Fibroblast of skin of back (primary cell): ENCODE data around the gene SMYD3.
A peak's percentile ranks its signal among the peaks of the same experiment; 100 is the strongest.

ENCODE experiments used
- DNase-seq: peaks from one replicate; pipeline ENCODE4 v3.0.0-alpha.2; 2013

SMYD3 gene

DNA sequence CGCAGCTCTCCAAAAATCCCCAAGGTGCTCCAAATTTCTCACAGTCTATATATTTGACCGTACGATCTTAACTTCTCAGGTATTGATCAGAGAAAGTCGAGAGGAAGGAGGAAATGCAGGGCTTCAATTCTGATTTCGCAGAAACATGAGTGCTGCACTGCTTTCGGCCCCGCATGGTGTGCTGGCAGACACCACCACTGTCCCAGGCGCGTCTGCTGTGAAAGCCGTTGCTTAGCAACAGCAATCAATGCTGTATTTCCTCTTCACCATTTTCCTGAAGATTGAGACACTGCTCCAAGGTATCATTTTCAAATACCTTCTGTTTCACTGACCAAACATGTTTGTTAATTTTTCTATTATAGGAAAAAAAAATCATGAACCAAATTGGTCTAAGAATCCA, 296.3 kb downstream of the SMYD3 start:
- no peak for DNase-seq

- DNase-seq, result peak; percentile 21
These were observed 299.0 kb downstream of the SMYD3 start for GRCh38 chr1:246208105-246208504.

DNA sequence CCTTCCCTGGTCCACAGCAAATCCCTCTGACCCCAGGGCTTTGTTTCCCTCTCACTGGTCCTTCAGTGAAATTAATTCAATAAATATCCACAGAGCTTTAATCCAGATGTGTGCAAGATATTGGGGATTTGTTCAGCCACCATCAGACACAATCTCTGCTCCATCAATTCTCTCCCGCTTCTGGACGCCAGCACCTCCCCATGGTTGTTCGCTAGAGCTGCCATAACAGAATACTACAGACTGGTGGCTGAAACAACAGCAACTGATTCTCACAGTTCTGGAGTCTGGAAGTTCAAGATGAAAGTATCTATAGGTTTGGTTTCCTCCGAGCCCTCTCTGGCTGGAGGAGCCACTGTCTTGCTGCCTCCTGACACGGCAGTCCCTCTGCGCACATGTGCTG, 303.9 kb downstream of the SMYD3 start:
- no peak for DNase-seq

- DNase-seq, result no peak
These were observed 306.3 kb downstream of the SMYD3 start for GRCh38 chr1:246200738-246201137.

DNA sequence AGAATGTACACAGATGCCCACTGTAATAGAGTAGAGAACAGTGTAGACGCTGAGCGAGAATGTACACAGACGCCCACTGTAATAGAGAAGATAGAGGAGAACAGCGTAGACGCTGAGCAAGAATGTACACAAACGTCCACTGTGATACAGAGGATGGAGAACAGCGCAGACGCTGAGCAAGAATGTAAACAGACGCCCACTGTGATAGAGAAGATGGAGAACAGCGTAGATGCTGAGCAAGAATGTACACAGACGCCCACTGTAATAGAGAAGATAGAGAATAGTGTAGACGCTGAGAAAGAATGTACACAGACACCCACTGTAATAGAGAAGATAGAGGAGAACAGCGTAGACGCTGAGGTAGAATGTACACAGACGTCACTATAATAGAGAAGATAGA, 306.9 kb downstream of the SMYD3 start:
- no peak for DNase-seq

GRCh38 chr1:246199086-246199645, 307.9 kb downstream of the SMYD3 start:
- peak; percentile 4 for DNase-seq

DNA sequence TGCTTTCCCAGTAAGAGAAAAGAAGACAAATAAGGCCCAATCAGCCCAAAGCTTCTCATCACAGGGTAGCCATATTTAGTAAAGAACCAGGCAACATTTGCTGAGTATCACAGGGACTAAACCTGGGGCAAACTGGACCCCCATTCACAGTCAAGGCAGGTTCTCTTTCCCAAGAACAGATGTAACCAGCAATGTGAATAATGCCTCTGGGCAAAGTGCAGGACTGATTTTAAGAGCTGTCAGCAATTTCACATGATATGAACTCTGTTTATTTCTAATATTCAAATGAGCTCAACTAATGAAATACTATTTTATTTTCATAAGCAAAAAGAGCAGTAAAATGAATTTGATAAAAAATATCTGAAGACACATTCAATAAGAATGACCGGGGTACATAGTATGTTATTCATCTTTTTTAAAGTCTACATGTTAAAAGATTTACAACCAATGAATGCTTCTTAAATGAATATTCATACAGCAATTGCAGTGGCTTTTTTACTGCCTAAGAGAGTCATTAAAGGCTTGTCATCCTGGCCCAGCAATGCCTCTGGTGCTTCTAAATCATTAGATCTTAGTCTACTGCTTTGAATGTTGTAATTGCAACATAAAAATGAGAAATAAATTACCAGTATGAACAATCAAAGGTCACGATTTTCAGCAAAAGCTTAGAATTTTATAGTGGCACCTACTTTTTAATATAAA, 308.8 kb downstream of the SMYD3 start:
- DNase-seq, result no peak

- DNase-seq, result no peak
These were observed 310.0 kb downstream of the SMYD3 start for GRCh38 chr1:246197076-246197475.

DNA sequence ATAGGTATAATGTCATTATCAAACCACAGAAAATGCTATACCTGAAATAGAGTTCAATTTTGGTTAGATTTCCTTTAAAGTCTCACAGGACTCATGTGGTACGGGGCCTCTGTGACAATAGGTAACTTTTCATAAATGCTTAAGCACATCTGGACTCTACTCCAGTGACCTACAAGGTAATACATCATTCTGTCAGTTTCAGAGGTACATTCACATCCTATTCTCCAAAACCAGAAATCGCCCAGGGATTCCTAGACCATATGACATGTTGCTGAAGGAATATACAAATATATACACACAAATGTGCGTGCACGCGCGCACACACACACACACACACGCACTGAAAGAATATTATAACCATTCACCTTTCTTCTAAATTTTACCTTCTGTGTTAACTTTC, 311.8 kb downstream of the SMYD3 start:
- no peak for DNase-seq

GRCh38 chr1:246193537-246193936, 313.5 kb downstream of the SMYD3 start:
- DNase-seq, result no peak

DNA sequence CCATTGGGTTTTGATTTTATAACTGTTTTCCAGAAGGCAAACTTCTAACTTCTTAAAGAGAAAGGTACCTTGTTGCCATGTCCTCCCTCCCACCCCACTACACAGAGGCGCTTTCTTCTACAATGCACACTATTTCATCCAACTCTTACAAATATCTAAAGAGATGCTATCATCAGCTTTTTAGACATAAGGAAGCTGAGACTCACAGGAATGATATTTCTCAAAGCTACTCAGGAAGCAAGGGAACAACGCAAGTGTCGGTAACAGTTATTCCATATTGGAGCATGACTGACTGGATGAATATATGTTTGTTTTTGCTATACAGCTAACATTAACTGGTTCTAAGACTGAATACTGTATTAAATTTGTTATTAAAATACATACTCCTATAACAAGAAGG, 318.0 kb downstream of the SMYD3 start:
- DNase-seq, result no peak

- no peak for DNase-seq
These were observed 319.2 kb downstream of the SMYD3 start for GRCh38 chr1:246187834-246188372.

- no peak for DNase-seq
These were observed 322.6 kb downstream of the SMYD3 start for GRCh38 chr1:246184503-246184902.

DNA sequence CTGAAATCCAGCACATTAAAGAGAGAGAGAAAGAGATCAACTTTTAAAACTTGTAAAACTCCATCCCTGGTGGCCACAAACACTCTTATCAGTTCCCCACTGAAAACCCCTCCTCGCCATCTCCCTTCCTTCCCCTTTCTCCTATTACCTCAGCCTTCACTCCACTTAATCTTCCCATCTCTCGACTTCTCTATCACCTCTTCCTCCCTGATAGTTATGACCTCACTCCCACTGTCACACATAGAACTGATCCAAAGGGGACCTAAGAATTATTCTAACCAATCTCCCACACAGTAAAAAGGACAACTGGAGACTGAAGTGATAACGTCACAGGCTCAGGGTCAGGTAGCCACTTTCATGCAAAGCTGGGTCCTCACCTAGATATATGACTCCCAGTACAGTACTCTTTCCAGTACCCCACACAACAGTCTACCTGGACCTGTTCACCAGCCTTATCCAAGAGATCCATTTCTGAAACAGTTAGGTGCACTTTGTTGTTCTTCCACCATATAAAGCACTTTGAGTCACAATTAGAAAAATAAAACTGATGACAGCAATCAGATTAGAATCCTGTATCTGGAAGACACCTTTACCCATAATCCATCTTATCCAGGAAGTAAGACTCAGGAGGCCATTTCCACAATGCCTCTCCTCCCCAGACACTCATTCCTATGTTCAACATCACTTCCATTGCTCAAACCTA, 324.8 kb downstream of the SMYD3 start:
- DNase-seq, result no peak

- DNase-seq, result peak; percentile 39
These were observed 325.8 kb downstream of the SMYD3 start for GRCh38 chr1:246181241-246181640.

- DNase-seq, result no peak
These were observed 327.7 kb downstream of the SMYD3 start for GRCh38 chr1:246179401-246179800.

DNA sequence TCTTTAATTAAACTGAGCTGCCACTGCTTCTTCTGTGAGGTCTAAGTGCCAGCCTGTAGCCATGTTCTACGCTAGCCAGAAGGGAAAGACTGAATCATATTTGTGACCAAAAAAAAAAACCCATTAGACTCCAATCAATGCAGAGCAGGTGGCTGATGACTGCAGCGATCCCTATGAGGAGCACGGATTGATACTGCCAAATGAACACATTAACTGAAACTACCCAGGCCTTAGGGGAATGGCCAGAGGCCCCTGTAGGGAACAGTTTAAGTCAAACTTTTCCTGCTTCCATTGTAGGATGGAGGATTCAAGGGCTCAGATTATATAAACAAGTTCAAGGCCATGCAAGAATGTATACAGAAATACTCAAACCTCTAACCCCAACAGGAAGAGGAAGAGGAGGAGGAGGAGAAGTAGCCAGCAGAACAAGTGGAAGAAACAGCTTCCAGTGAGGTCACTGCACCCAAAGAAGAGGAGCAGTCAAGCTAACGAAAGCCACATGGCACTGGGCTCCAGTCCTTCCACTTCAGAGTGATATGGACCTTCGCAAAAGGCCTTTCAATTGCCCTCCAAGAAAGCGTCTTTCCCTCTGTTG, 328.3 kb downstream of the SMYD3 start:
- DNase-seq, result no peak

- DNase-seq, result no peak
These were observed 330.7 kb downstream of the SMYD3 start for GRCh38 chr1:246176126-246177024.

GRCh38 chr1:246170574-246171261, 336.4 kb downstream of the SMYD3 start:
- no peak for DNase-seq

DNA sequence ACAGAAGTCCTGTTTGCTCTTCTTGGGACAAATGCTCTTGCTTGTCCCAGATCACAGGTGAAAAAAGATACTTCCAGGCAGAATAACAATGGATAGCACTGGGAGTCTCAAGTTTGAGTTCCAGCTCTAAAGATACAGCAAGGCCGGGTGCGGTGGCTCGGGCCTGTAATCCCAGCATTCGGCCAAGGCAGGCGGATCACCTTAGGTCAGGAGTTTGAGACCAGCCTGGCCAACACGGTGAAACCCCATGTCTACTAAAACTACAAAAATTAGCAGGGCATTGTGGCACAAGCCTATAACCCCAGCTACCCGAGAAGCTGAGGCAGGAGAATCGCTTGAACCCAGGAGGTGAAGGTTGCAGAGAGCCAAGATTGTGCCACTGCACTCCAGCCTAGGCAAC, 337.6 kb downstream of the SMYD3 start:
- DNase-seq, result no peak

DNA sequence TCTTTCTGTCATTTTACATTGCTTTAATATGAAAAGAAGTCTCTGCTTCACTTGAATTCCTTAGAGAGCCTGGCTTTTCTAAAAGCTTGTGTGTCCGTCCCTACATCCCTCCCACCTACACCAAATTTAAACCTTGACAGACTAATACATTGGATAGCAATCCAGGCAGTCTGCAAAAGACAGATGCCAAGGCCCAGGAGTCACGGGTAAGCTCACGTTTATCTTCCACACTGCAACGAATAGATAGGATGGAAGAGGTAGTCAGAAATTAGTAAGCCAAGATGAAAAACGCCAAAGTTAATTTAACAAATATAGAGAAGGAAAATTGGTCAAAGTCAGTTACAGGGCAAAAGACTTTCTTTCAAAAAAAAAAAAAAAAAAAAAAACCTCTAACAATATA, 338.1 kb downstream of the SMYD3 start:
- DNase-seq, result no peak

DNA sequence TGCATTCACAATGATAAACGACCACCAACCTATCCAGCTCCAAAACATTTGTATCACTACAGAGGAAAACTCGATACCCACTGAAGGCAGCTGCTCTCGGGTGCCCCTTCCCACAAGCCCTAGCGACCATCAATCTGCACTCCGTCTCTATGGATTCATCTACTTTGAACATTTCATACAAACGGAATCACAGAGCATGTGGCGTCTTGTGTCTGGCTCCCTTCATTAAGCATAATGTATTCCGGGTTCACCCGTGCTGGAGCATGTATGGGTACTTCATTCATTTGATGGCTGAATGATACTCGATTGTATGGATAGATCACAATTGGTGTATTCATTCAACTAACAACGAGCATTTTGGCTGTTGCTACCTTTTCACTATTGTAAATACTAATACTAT, 340.2 kb downstream of the SMYD3 start:
- no peak for DNase-seq
